Measurements from ENCODE around the gene ENPP1.

GRCh38 chr6:131846905-131847304 lies 39.1 kb downstream of the ENPP1 start:
- no peak for TF ChIP-seq CTCF (conservative IDR thresholded peaks at IDR 0.05; ENCODE audit: low read depth, low read length)
- no peak for TF ChIP-seq CEBPB (IDR thresholded peaks at IDR 0.05; ENCODE audit: low read depth, low read length)

All from IMR-90 (cell line).